Left ventricle myocardium superior (tissue), 1 donor: ENCODE data around the gene NHS. TPM values are rescaled to one million over a fixed set of nuclear protein-coding genes. Genes with fewer than 3 reads are reported as not detected.

ENCODE experiments used
- ATAC-seq: fragments of 200-7000 bp; cut with Tn5 transposase; one replicate; pipeline ENCODE4 v1.9.1; 2020; ENCODE audit warnings: mild to moderate bottlenecking, moderate library complexity
- DNase-seq: peaks from one replicate; pipeline ENCODE4 v3.0.0-alpha.2; 2020
- intact Hi-C: fragments of 100-400 bp; cut with micrococcal nuclease; formaldehyde crosslinking; loops from one replicate; pipeline ENCODE4 v1.11.0; 2022
- total RNA-seq: library from RNA; stranded (reverse); fragmentation: NEBNext Ultra II Directional; extraction: Animal tissue kit (Norgen Biotek cat#: 25700); gene quantifications from one replicate; pipeline ENCODE4 v1.2.1, GENCODE V29; 2021
- donor health status: DM: no; HTN: yes; CAD: no; lungs with severe emphysema.

NHS gene
- total RNA-seq, 1 donor from 2014 or later = 1.9 TPM

GRCh38 chrX:17736856-17737709 lies 362.1 kb downstream of the NHS start, which contains the start of gene SCML1:
TSS of gene SCML1 (plus strand) at chrX:17737493. CDS start at chrX:17744187, 6,694 bp downstream.
- ATAC-seq (peak; percentile 98), DNase-seq (peak; percentile 97)
- intact Hi-C loops = no loop called here

- intact Hi-C loops = no loop called here
- ATAC-seq (no peak), DNase-seq (no peak)
Measured at GRCh38 chrX:17737710-17737985, 362.6 kb downstream of the NHS start.

GRCh38 chrX:17737986-17738713 lies 363.1 kb downstream of the NHS start:
- intact Hi-C loops = no loop called here
- ATAC-seq (peak; percentile 33), DNase-seq (peak; percentile 47)

GRCh38 chrX:17738737-17739535 lies 363.9 kb downstream of the NHS start:
- ATAC-seq (no peak), DNase-seq (no peak)
- intact Hi-C loops = no loop called here

- ATAC-seq (no peak), DNase-seq (no peak)
- intact Hi-C loops = no loop called here
Measured at GRCh38 chrX:17740137-17741122, 365.4 kb downstream of the NHS start.

- ATAC-seq (no peak), DNase-seq (no peak)
- intact Hi-C loops = no loop called here
Measured at GRCh38 chrX:17741123-17741511, 366.1 kb downstream of the NHS start.

GRCh38 chrX:17743913-17744312 lies 368.9 kb downstream of the NHS start:
- intact Hi-C loops = no loop called here
- no peak for ATAC-seq

GRCh38 chrX:17744896-17745523 lies 370.0 kb downstream of the NHS start:
- DNase-seq = no peak
- no peak for ATAC-seq
- intact Hi-C loops = no loop called here

More at GRCh38 chrX:17743913-17744312, 368.9 kb downstream of the NHS start:
- no peak for DNase-seq

- intact Hi-C loops = no loop called here
- DNase-seq (no peak), ATAC-seq (no peak)
Measured at GRCh38 chrX:17747692-17748091, 372.7 kb downstream of the NHS start.

- no peak for DNase-seq
- intact Hi-C loops = no loop called here
- ATAC-seq = no peak
Measured at GRCh38 chrX:17748684-17749083, 373.7 kb downstream of the NHS start.

GRCh38 chrX:17750436-17750835 lies 375.4 kb downstream of the NHS start:
- ATAC-seq (no peak), DNase-seq (no peak)
- intact Hi-C loops = no loop called here

- ATAC-seq = no peak
- no peak for DNase-seq
- intact Hi-C loops = no loop called here
Measured at GRCh38 chrX:17758382-17758781, 383.4 kb downstream of the NHS start.

- DNase-seq (no peak), ATAC-seq (no peak)
- intact Hi-C loops = no loop called here
Measured at GRCh38 chrX:17759990-17760389, 385.0 kb downstream of the NHS start.

GRCh38 chrX:17767734-17768133 lies 392.7 kb downstream of the NHS start:
- no peak for DNase-seq
- ATAC-seq = no peak
- intact Hi-C loops = no loop called here

GRCh38 chrX:17768997-17769396 lies 394.0 kb downstream of the NHS start:
- DNase-seq (no peak), ATAC-seq (no peak)
- intact Hi-C loops = no loop called here

GRCh38 chrX:17769701-17770269 lies 394.8 kb downstream of the NHS start:
- DNase-seq = no peak
- intact Hi-C loops = no loop called here
- no peak for ATAC-seq

- DNase-seq = no peak
- no peak for ATAC-seq
- intact Hi-C loops = no loop called here
Measured at GRCh38 chrX:17773221-17773876, 398.3 kb downstream of the NHS start.

- ATAC-seq = no peak
- no peak for DNase-seq
Measured at GRCh38 chrX:17774053-17774452, 399.1 kb downstream of the NHS start.

More at GRCh38 chrX:17774053-17774452, 399.1 kb downstream of the NHS start:
- intact Hi-C loops = no loop called here
